Smooth muscle cell (in vitro differentiated cells): ENCODE measurements around the gene SLC4A1AP. TPM values are rescaled to one million over a fixed set of nuclear protein-coding genes. Genes with fewer than 3 reads are reported as not detected.

Experiments
- DNase-seq: peaks from one replicate; lab custom pipeline; 2025; ENCODE audit not compliant: unreplicated experiment; lab: John Stamatoyannopoulos, UW
- H2AFZ ChIP-seq: fragments of 200-600 bp; sonication (generic); 2 replicates; pipeline ENCODE4 v1.6.0; 2016; ENCODE audit warnings: antibody characterized with exemption, low read depth, mild to moderate bottlenecking
- H3F3A ChIP-seq: fragments of 200-600 bp; sonication (generic); 2 replicates; pipeline ENCODE4 v1.6.0; 2017; ENCODE audit warnings: antibody characterized with exemption, low read depth
- H3K27ac ChIP-seq: fragments of 200-600 bp; sonication (generic); 2 replicates; pipeline ENCODE4 v1.5.1; 2016; ENCODE audit warnings: low read depth, mild to moderate bottlenecking
- H3K27me3 ChIP-seq: fragments of 200-600 bp; sonication (generic); 2 replicates; pipeline ENCODE4 v1.6.1; 2016; ENCODE audit warnings: low read depth, mild to moderate bottlenecking
- H3K36me3 ChIP-seq: fragments of 200-600 bp; sonication (generic); 2 replicates; pipeline ENCODE4 v1.5.1; 2016; ENCODE audit warnings: low read depth
- H3K4me1 ChIP-seq: fragments of 200-600 bp; sonication (generic); 2 replicates; pipeline ENCODE4 v1.5.1; 2016; ENCODE audit warnings: low read depth
- H3K4me2 ChIP-seq: fragments of 200-600 bp; sonication (generic); 2 replicates; pipeline ENCODE4 v1.6.0; 2016; ENCODE audit warnings: mild to moderate bottlenecking
- H3K4me3 ChIP-seq: fragments of 200-600 bp; sonication (generic); 2 replicates; pipeline ENCODE4 v1.5.1; 2016; ENCODE audit warnings: mild to moderate bottlenecking
- H3K79me2 ChIP-seq: fragments of 200-600 bp; sonication (generic); 2 replicates; pipeline ENCODE4 v1.6.0; 2016; ENCODE audit warnings: low read depth, mild to moderate bottlenecking
- H3K9ac ChIP-seq: fragments of 200-600 bp; sonication (generic); 2 replicates; pipeline ENCODE4 v1.6.0; 2016; ENCODE audit warnings: low read depth
- H3K9me3 ChIP-seq: fragments of 200-600 bp; sonication (generic); replicated peaks from 2 replicates; pipeline ENCODE4 v1.5.1; 2016; ENCODE audit warnings: low read depth
- H4K20me1 ChIP-seq: fragments of 200-600 bp; sonication (generic); 2 replicates; pipeline ENCODE4 v1.6.0; 2016; ENCODE audit warnings: low read depth
- whole genome bisulfite sequencing: methylation state at CpG from one replicate; pipeline ENCODE4 v1.1.7; 2016; ENCODE audit warnings: low lambda C conversion rate; 5-methylcytosine and 5-hydroxymethylcytosine counted together
- polyA plus RNA-seq: library from polyadenylated mRNA; unstranded; fragments of >200 nt; fragmentation: Nextera tagmentation; extraction: Ambion mirVana; gene quantifications from 2 replicates; pipeline ENCODE4 v1.2.1, GENCODE V29; 2016
- total RNA-seq: library from RNA; depleted of rRNA; stranded (reverse); fragments of >200 nt; gene quantifications from 2 replicates; pipeline ENCODE4 v1.2.3, GENCODE V29; 2014
- TF ChIP-seq, protein P1 (sequence below): fragments of 200-600 bp; sonication (generic); IDR thresholded peaks from 2 replicates; pipeline ENCODE4 v1.5.1; 2017; ENCODE audit warnings: borderline replicate concordance, mild to moderate bottlenecking, antibody characterized with exemption; ENCODE audit not compliant: insufficient read depth, poor library complexity, severe bottlenecking

The SLC4A1AP gene
- total and polyA plus RNA-seq, 2 experiments from 2014 or later = 26.2 to 27.5 TPM

DNA sequence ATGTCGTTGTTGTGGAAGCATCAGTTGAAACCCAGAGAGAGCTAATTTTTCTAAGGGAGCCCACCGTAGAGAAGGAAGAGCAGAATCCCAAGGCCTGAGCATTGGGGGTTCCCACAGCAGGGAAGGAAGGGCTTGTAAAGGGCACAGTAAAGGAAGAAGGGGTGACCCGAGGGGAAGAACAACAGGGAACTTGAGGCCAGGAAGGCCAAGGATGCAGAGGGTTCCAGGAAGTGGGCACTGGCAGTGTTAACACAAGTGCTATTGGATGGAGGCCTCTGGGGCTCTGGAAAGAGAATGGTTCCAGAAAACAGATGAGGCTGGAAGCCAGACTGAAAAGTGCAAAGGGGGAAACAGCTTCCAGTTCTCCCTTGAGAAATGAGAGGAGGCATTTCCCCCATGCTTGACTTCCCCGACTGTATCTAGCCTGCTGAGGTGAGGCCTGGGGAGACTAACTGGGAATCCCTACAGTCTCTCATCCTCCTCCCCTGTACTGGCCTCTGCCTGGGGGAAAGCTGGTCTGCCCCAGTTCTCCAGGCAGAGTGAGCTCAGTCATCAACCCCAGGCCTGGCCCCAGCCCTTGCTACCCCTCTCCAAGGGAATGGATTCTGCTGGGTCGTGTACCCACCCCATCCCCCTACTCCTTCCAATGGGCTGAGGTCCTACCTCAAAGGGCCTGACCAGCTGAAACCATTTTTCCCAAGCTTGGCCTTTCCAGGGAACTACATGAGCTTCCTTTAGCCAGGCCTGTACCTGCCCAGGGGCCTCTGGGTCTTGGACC is 64.6 kb downstream of the SLC4A1AP start:
- no peak overlapping the region for H2AFZ ChIP-seq
- TF ChIP-seq, protein P1, sequence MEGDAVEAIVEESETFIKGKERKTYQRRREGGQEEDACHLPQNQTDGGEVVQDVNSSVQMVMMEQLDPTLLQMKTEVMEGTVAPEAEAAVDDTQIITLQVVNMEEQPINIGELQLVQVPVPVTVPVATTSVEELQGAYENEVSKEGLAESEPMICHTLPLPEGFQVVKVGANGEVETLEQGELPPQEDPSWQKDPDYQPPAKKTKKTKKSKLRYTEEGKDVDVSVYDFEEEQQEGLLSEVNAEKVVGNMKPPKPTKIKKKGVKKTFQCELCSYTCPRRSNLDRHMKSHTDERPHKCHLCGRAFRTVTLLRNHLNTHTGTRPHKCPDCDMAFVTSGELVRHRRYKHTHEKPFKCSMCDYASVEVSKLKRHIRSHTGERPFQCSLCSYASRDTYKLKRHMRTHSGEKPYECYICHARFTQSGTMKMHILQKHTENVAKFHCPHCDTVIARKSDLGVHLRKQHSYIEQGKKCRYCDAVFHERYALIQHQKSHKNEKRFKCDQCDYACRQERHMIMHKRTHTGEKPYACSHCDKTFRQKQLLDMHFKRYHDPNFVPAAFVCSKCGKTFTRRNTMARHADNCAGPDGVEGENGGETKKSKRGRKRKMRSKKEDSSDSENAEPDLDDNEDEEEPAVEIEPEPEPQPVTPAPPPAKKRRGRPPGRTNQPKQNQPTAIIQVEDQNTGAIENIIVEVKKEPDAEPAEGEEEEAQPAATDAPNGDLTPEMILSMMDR = no peak

DNA sequence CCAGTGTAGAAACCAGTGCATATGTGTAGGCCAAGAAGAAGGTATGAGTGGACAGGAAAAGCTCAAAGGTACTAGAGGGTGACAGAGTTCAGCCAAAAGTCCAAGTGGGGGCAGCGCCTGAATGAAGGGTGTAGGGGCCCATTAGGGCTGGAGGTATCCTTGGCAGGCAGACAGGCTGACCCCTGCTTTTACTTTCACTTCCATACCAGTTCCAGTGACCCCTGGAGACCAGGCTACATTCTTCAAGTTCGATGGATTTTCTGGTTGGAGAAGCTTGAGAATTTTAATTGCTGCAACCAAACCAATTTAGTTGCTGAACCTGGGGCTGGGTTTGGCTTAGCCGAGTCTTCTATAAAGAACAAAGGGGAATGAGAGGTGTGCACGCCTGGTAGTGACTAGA is 65.5 kb downstream of the SLC4A1AP start:
- Histone ChIP-seq H3K27me3 (no peaks in the 10 kb centered on the region), H4K20me1 (no peaks in the 10 kb centered on the region), H3K36me3 (no peaks in the 10 kb centered on the region), H3K4me2 (no peak overlapping the region), H3K4me3 (no peak overlapping the region), H3K27ac (no peak overlapping the region), H3K9ac (no peak overlapping the region), H2AFZ (no peak overlapping the region), H3F3A (no peaks in the 10 kb centered on the region), H3K79me2 (no peaks in the 10 kb centered on the region), H3K4me1 (peaks cover 12% of the 10 kb centered on the region), H3K9me3 (no peaks in the 10 kb centered on the region)
- WGBS = 58% methylated on average over 4 of the region's 4 CpGs
- no peak for DNase-seq
- TF ChIP-seq, protein P1 = no peak

More for the DNA sequence above, 64.6 kb downstream of the SLC4A1AP start:
- WGBS = 87% methylated on average over 5 of the region's 5 CpGs
- no peaks in the 10 kb centered on the region for H4K20me1 ChIP-seq
- peaks cover 12% of the 10 kb centered on the region for H3K4me1 ChIP-seq
- H3K9ac ChIP-seq = no peak overlapping the region
- H3K79me2 ChIP-seq = no peaks in the 10 kb centered on the region
- H3F3A ChIP-seq = no peaks in the 10 kb centered on the region
- DNase-seq = no peak
- no peaks in the 10 kb centered on the region for H3K9me3 ChIP-seq
- no peaks in the 10 kb centered on the region for H3K36me3 ChIP-seq
- no peak overlapping the region for H3K27ac ChIP-seq
- H3K4me3 ChIP-seq = no peak overlapping the region
- no peaks in the 10 kb centered on the region for H3K27me3 ChIP-seq
- no peak overlapping the region for H3K4me2 ChIP-seq

DNA sequence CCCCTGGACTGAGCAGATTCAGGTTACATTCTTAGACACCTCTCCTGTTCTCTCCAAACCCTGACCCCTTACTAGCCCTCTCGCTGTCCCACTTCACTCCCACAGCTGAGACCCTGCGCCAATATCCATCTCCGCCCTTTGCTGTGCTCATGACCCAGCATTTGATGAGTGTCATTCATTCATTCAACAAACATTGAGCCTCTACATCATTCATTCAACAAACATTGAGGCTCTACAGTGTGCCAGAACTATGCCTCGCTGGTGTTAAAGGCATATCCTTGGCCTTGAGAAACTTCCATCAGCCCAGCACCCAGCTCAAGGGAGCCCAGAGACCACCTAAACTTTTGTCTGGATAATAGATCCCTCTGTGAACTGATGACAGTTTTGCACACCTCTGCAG is 65.9 kb downstream of the SLC4A1AP start:
- no peak overlapping the region for H3K27ac ChIP-seq
- H3K4me3 ChIP-seq = no peak overlapping the region
- H3K4me2 ChIP-seq = no peak overlapping the region
- no peaks in the 10 kb centered on the region for H3K79me2 ChIP-seq
- no peaks in the 10 kb centered on the region for H3K9me3 ChIP-seq
- TF ChIP-seq, protein P1 = no peak
- no peaks in the 10 kb centered on the region for H3F3A ChIP-seq
- H3K4me1 ChIP-seq = peaks cover 10% of the 10 kb centered on the region
- H3K27me3 ChIP-seq = no peaks in the 10 kb centered on the region
- H3K36me3 ChIP-seq = no peaks in the 10 kb centered on the region
- DNase-seq = no peak
- no peak overlapping the region for H2AFZ ChIP-seq
- 95% methylated on average over 4 of the region's 4 CpGs for whole genome bisulfite sequencing
- H3K9ac ChIP-seq = no peak overlapping the region
- H4K20me1 ChIP-seq = no peaks in the 10 kb centered on the region

DNA sequence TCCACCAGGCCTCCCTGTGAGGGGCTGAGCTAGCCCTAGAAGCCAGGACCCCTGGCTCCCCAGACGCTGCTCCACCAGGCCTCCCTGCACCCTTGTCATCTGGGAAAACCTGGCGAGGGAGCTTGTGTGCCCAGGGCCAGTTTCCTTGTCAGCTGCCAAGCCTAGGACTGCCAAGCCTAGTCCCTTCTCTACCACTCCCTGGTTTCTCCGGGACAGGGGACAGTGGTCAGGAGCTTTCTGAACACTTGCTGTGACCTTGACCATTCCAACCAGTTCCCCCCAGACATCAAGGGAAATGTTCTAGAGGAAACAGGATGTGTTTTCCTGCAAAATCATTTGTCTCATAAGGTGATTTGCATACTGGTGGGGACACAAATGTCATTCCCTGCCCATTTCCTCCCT is 66.6 kb downstream of the SLC4A1AP start:
- H4K20me1 ChIP-seq = no peaks in the 10 kb centered on the region
- no peaks in the 10 kb centered on the region for H3K27me3 ChIP-seq
- H3K36me3 ChIP-seq = no peaks in the 10 kb centered on the region
- DNase-seq = no peak
- TF ChIP-seq, protein P1 = no peak
- H3K9ac ChIP-seq = no peak overlapping the region
- H3F3A ChIP-seq = no peaks in the 10 kb centered on the region
- H3K4me1 ChIP-seq = peaks cover 10% of the 10 kb centered on the region
- no peak overlapping the region for H3K27ac ChIP-seq
- no peak overlapping the region for H2AFZ ChIP-seq
- no peak overlapping the region for H3K4me3 ChIP-seq
- 85% methylated on average over 3 of the region's 3 CpGs for WGBS
- H3K79me2 ChIP-seq = no peaks in the 10 kb centered on the region
- H3K4me2 ChIP-seq = no peak overlapping the region
- no peaks in the 10 kb centered on the region for H3K9me3 ChIP-seq
